Measurements from ENCODE around the gene NAV3.

The NAV3 gene

DNA sequence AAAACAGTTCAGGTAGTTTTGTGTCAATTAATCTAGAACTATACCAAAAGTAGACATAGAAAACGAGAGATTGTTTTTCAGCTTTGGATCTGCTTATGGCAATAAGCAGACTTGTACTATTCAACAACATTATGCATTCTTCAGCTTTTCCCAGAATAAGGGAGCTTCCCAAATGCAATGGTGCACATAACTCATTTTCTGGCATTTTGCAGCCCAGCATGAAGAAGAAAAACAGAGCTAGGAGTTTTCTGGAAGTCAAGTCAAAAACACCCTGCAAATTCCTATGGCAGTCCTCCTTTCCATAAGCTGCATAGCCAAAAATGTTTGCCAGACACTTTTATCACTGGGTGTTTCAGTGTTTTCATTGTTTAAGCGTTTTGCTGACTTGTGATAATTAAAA is 314.7 kb downstream of the NAV3 start:
- no peak for DNase-seq

DNA sequence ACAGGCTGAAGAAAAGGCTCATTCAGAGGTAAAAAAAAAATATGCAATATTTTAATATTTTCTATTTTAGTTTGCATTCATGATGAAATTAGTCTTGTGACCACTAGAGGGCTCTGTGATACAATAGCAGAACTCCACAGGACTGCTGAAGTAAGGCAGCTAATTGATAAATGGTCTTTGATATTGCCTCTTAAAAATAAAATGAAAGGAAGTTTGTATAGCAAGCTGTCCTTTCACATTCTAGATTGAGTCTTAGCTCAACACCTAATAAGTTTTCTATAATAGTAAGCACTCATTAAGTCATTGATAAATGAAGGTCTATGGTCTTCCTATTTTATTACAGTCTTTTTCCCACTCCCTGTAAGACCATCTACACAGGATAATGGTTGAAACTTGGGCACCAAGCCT is 315.7 kb downstream of the NAV3 start:
- DNase-seq: no peak

DNA sequence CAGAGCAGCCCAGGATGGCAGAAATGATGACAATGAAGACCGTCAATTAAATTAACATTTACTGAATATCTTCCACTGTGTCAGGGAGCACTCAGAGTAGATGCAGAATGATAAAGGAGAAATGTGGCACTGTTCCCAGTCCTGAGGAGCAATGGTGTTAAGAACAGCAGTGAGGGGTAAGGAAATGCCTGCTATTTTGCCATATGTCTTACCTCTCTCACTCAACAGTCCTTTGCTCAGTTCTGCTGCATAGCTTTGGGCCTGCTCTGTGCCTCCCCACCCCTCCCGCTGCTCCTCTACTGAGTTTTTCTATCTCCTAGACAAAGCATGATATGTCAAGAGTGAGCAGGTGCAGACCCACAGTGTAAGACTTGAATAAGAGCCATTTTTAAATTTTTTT is 318.8 kb downstream of the NAV3 start:
- DNase-seq: no peak

DNA sequence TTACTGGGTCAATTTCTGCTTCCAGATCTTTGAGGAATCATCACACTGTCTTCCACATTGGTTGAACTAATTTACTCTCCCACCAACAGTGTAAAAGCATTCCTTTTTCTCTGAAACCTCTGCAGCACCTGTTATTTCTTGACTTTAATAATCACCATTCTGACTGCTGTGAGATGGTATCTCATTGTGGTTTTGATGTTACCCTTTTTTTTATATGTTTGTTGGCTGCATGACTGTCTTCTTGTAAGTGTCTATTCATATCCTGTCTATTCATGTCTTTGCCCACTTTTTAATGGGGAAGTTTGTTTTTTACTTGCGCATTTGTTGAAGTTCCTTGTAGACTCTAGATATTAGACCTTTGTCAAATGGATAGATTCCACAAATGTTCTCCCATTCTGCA is 324.9 kb downstream of the NAV3 start:
- no peak for DNase-seq

DNA sequence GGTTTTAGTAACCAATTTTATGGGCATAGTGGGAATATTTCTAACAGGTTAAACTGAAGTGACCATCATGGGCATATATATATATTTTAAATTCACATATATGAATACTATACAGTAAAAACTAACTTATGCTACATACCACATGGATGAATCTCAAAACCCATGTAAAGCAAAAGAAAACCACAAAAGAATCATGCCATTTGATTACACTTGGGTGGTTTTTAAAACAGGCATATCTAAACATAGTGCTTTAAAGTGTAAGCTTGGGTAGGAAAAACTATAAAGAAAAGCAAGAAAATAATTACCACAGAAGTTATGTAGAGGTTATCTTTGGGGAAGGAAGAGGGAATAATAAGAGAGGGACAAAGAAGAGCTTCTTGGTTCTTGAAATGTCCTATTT is 326.1 kb downstream of the NAV3 start:
- no peak for DNase-seq

DNA sequence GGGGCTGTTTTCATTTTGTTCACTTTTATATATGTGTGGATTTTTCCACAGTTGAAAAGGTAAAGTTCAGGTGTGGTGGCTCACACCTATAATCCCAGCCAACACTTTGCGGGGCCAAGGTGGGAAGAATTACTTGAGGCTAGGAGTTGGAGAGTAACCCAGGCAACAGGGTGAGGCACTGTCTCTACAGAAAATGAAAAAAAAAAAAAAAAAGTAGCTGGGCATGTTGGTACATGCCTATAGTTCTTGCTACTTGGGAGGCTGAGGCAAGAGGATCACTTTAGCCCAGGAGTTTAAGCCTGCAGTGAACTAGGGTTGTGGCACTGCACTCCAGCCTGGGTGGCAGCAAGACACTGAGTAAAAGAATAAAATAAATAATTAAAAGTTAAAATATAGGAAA is 326.5 kb downstream of the NAV3 start:
- no peak for DNase-seq

DNA sequence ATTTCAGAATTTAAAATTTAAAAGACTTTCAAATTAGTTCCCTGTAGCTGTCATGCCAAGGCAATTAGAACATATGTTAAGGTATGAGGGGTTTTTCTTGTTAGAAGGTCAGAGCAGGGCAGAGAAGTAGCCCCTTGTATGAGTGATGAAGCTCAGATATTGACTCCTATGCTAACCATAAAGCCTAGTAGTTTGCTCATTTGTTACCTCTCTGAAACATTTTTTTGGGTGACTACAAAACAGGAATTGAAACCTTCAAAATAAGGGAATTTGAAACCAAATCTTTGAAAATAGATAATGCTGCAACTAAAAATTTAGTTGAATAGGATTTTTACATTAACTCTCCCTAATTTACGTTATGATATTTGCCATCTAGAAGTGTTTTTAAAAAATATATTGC is 333.5 kb downstream of the NAV3 start:
- DNase-seq: no peak

DNA sequence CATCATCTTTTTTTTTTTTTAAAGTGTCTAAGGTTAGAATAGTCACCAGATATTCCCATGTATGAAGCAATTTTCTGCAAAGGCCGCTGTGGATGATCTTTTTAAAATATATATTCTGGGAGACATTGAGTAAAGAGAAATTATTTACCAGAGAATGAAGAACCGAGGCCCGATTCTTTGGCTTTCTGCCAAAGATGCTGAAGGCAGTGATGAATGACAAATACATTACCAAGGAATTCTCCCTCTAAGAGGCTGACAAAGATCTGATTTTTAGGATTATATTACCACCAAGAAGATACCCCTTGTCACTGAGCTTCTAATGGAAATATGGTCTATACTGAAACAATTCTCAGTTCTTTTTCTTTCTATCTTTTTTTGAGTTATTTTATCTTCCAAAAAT is 336.8 kb downstream of the NAV3 start:
- no peak for DNase-seq

DNA sequence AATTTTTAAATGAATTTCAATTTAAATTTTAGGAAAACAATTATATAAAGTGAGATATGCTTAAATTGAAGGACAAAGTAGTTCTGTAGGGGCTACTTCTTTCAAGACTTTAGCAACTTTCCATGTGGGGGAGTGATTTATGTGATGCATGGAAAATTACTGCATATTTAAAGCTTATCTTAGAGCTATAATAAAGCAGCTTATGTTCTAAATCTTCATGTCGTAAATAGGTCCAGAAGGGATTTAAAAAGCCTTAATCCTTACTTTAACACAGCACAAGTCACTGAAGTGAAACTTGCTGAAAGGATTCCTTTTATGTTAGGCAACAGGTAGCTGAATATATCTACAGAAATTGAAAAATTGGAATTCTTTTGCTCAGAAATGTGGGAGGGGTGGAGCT is 340.4 kb downstream of the NAV3 start:
- DNase-seq: no peak

DNA sequence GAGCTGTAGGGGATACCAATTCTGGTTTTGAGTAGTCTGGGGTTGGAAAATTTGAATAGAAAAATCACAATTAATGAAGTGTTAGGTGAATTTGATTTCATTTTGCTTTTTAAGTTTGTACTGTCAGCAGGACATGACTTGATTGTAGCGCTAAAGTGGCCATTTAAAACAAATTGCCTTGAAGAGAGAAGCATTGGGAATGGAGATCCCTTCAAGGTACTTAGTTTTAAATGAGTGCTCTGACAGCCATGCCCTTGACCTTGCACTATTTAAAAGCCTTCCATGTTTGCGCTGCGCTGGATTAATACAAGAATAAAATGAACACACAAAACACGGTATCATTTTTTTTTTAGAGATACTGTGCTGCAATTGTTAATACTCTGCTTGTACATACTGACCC is 345.9 kb downstream of the NAV3 start:
- no peak for DNase-seq

DNA sequence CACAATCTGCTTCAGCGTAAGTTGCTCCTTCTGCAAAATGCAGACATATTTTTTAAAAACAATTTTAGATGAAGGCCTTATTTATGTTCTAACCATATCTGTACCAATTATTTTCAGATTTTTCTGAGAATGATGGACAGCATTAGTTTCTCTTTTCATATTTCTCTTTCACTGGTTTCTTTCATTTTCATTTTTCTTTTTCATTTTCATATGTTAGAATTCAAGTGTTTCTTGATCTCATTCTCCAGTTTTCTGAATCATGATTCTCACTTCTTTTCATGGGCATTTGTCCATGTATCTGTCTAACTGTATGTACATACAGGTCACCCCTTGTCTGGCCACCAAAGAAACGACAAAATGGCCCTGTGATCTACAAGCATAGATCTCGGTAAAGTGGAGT is 346.6 kb downstream of the NAV3 start:
- DNase-seq: no peak

DNA sequence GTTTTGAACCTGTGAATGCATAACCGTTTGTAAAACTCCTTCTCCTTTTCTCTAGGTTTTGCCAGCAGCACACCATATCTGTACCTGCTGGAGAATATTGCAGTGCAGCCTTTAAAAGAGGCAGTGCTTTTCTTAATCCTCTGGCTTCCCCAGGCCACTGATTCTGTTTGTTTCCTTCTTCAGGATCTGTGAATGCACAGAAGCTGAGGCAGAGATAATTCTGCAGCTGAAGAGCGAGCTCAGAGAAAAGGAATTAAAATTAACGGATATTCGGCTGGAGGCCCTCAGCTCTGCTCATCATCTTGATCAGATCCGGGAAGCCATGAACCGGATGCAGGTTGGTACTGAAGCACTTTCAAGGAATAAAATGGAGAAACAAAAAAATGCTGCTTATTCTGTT is 348.7 kb downstream of the NAV3 start:
- DNase-seq: no peak

DNA sequence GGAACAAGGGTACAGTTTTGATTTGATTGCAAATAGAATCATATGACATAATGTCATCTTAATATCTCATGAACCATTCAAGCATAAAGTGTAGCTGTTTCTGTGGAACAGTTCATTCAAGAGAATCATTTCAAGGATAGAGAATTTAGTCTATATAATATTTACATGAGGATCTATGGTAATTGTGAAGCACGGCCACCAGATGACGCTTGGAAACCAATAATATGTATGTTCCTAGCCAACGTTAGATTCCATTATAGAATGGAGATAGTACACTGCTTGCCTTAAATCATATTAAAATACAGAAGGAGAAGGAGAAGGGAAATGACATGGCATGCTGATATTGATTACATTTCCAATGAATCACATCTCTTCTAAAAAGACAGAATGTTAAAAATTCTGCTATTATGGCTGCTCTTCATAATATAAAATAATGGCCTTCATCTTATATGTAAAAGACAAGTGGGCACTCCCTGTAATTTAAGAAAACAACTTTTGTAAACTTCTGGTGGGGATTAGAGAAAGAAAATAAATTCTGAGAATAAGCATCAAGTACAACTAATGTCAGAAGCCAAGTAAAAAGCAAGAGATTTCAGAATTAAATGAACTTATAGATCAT is 351.0 kb downstream of the NAV3 start:
- DNase-seq: no peak

DNA sequence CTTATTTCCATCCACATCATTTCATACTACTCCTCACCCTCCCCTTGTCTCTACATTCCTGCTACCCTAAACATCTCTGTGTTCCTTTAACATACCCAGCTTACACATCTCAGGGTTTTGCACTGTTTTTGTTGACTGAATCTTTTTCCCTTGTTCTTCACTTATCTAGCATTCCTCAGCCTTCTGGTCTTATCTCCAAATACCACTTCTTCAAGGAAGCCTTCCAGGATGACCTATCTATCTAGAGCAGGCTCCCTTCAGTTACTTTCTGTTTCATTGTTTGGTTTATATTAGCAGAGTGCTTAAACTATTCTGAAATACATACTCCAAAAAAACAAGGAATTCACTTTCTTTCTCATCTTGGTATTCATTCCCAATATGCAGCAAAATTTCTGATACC is 353.1 kb downstream of the NAV3 start:
- no peak for DNase-seq

DNA sequence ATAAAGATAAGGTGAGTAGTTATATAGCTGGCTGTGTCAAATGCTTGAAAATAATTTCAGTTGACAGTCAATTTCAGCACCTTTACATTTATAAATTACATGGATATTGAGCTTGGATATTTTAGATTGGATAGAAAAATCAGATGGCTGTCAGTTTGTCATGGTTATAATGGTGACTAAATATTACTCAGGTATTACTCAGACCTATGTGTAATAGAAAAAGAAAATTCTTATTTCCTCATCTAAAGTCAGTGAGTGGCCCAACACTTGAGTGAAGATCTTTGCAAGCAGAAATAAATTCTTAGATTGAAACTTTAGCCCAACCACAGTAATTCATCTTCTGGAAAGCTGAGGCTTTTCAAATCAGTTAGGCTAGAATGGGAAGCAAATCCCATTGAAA is 354.4 kb downstream of the NAV3 start:
- DNase-seq: no peak

DNA sequence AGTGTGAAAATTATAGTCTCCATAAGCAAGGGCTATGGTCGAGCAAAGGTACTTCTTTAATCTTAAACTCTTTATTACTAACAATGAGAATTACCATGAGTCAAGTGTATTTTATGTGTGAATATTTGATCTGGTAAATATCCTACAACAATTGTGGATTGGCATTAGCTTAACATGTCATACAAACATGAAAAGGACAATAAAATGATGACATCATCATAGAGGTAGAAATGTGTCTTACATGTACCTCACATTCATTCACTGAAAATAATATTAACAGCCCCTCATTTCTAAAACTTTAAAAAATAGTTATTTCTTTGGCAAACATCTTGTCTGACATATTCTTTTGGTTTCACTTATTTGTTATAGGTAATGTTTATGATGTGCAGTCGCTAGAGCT is 355.0 kb downstream of the NAV3 start:
- DNase-seq: no peak

DNA sequence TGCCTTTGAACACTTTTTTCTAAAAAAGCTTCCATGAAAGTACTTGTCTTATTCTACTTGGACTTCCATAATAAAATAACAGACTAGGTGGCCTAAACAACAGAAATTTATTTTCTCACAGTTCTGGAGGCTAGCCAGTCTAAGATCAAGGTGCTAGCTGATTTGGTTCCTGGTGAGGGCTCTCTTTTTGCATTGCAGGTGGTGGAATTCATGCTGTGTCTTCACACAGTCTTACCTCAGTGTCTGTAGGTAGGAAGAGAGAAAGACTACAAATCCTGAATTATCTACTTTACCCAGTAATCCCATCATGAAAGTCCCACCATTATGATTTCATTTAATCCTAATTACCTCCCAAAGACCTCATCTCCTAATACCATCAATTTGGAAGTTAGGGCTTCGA is 356.0 kb downstream of the NAV3 start:
- no peak for DNase-seq

DNA sequence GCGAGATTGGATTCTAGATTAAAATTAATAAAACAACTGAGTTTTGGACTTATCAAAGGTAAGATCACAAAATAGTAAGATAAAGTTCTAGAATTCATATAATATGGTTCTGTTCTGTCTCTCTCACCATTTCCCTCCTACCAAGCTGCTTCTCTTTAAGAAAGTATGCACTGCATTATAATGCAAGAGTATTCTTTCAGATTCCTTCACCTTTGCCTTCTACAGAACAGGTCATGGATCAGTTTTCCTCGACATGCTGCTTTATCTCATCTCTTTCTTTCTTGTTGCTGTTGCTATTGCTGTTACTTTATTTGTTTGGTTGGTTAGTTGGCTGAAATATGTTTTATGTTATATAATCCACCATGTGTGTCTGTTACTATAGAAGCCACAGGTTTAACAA is 357.0 kb downstream of the NAV3 start:
- no peak for DNase-seq

DNA sequence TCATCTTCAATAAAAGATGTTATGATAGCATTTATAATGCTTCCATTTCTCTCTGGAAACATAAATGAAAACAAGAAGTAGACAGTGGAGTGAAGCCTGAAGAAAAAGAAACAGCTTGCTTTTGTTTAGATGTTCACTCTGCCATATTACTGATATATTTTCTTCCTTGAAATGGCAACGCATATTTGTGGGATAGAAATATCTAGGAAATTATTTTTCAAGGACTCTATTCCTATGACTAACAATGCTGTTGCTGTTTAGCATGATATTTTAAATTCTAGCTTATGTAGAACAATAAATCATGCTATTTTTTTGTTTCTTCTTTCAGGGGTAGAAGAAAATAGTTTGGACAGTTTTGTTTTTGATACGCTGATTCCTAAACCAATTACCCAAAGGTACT is 359.0 kb downstream of the NAV3 start:
- no peak for DNase-seq

DNA sequence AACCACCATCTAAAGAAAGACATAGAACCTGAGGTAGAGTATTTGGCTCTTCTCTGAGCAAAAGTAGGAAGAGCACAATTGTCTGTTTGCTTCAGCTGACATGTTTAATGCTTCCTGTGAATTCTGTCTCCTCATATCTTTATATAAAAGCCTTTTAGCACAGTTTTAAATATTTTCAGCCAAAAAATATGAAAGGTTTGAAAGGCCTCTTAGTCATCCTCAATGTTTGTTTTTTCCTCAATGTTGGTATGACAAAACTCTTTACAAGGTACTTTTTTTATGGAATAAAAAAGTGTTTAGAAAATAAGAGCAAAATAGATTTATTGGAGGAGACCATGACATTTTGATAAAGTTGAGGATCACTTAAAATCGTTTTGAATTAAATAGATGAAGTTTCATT is 360.9 kb downstream of the NAV3 start:
- no peak for DNase-seq

DNA sequence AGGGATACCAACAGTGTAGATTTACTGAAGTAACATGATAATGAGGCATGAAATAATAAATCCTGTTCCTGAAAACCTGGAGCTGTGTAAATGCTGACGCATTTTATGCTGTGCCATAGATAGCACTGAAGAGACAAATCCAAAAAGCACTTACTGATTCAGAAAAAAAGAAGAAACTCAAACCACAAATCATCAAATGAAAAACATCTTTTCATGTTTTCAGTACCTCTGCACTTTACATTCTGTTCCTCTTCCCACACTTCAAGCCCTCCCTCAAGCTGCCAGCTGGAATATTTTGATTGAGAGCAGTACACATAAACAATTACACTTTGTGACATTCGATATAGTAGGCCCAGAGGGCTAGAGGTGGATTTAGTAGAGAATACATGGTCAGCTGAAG is 362.3 kb downstream of the NAV3 start:
- DNase-seq: no peak

DNA sequence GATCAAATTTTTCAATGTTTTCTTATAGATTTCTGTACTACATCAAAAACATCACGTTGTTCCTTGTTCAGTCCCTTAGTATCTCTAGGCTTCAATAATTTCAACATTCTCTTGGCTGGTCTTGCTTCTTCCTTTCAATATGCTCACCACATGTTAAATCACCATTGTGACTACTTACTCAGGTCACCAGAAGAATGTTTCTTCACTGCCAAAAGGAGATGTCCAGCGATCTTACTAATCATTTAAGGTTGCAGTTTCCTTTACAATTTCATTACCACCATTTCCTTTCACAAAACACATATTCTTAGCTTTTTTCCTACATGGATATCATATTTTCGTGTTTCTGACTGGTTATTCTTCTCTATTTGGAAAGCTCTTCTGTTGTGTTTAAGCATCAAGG is 363.8 kb downstream of the NAV3 start:
- DNase-seq: no peak

DNA sequence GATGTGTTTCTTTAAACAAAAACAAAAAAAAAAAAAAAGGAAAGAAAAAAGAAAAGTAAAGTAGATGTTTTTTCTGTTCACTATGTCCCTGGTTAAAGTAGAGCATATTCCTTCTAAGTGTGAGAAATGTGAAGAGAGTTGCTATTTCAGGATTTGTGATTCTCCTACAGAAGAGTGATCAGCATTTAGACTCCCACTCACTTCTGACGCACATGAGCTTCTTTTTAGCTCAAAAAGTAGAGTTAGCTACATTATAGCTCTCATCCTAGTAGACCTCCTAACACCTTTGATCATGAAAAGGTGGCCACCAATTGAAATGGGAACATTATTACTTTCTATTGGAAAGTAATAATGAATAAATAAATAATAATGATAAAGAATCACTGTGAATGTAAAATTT is 368.2 kb downstream of the NAV3 start:
- no peak for DNase-seq

DNA sequence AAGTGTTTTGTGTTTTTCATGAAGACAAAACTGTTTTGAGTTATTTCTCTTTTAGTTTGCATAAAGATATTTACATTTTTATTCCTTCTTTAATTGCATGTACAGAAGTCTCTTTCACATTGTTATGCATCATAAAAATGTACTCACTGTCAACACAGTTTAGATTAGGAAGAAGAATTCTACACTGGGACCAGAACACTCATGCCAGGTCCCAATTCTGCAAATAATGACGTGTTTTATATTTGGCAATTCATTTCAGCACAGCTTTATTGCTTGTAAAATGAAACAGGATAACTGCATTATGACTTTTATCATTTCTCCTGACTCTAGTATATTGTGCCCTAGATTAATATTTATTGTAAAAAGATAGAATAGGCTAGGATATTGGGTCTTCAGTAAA is 369.2 kb downstream of the NAV3 start:
- DNase-seq: no peak

DNA sequence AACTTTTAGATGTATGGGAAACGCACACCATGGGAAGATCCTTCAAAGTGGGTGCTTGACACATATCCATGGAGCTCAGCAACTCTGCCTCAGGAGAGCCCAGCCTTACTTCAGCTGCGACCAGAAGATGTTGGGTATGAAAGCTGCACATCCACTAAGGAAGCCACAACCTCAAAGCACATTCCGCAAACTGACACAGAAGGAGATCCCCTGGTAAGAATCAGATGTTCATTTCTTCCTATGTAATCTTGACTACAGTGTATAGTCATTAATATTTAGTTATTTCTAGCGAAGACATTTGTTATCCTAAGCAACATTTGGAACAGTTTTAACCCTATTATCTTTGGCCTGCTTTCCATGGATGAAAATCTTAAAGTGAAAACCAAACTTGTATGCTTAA is 374.2 kb downstream of the NAV3 start:
- DNase-seq: no peak

DNA sequence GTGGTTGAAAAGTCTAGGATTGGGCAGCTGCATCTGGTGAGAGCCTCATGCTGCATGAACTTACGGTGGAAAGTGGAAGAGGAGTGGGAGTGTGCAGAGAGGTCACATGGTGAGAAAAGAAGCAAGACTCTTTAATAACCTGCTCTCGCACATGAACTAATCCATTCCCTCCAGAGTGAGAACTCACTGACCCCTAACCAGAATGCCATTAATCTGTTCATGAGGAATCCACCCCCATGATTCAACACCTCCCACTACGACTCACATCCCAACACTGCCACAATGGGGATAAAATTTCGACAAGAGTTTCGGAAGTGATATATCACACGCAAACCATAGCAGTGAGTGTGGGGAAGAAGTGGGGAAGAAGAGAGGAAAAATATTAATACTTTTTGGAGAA is 377.4 kb downstream of the NAV3 start:
- DNase-seq: no peak
